ENCODE data around the gene SH3GL3.

SH3GL3 gene

DNA sequence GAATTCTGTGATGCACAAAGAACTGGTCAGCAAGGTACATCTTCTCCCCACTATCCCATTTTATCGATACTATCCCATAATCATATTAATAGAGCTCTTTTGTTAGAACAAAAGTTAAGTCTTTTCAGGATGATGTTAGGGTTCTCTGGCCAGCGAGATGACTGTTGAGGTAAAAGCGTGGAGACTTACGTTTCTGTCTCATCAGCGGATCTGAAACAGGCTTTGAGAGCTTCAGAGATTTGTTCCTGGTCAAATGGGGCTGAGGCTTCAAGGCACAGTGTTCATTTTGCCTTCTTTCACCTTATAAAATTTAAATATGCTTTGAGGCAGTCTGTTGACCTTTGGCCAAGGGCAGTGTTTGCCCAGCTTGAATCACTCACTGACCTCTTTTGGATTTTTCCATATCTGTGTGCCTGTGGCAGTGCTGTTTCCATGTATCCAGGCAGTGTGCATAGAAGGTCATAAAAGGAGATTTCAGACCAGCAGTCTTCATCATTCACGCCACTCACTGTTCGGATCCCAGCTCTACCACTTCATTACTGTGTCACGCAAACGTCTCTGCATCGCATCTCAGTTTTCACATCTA lies 209.9 kb downstream of the SH3GL3 start:
- no peak overlapping the region for H3K4me3 ChIP-seq (replicated peaks in 1 of 2; ENCODE audit: low read depth in 2 of 2, low read length in 2 of 2)
- TF ChIP-seq, protein P1, sequence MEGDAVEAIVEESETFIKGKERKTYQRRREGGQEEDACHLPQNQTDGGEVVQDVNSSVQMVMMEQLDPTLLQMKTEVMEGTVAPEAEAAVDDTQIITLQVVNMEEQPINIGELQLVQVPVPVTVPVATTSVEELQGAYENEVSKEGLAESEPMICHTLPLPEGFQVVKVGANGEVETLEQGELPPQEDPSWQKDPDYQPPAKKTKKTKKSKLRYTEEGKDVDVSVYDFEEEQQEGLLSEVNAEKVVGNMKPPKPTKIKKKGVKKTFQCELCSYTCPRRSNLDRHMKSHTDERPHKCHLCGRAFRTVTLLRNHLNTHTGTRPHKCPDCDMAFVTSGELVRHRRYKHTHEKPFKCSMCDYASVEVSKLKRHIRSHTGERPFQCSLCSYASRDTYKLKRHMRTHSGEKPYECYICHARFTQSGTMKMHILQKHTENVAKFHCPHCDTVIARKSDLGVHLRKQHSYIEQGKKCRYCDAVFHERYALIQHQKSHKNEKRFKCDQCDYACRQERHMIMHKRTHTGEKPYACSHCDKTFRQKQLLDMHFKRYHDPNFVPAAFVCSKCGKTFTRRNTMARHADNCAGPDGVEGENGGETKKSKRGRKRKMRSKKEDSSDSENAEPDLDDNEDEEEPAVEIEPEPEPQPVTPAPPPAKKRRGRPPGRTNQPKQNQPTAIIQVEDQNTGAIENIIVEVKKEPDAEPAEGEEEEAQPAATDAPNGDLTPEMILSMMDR (IDR thresholded peaks at IDR 0.05; ENCODE audit: low read depth, low read length), result no peak
- no peak for DNase-seq (ENCODE audit: low read depth in 2 of 2)

DNA sequence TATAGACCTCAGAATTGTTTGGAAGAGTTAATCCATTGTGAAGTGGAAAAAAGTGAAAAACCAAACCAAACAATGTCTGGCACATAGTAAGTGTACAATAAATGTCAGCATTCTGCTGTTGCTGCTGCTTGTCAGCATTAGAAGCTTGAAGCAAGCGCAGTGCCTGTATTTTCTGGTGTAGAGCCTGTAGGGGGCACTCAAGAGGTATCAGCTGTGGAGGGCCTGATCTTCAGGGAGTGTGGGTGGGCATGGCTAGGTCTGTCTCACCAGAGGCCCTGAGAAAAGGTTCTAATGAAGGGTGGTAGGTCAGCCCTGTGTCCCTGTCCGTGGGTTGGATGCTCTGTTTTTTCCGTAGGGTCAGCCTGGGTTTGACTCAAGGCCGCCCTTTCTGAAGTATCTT lies 210.4 kb downstream of the SH3GL3 start:
- TF ChIP-seq, protein P1 (IDR thresholded peaks at IDR 0.05; ENCODE audit: low read depth, low read length), result peak; percentile 25
- DNase-seq (ENCODE audit: low read depth in 2 of 2), result no peak
- H3K4me3 ChIP-seq (replicated peaks in 1 of 2; ENCODE audit: low read depth in 2 of 2, low read length in 2 of 2), result no peak overlapping the region

DNA sequence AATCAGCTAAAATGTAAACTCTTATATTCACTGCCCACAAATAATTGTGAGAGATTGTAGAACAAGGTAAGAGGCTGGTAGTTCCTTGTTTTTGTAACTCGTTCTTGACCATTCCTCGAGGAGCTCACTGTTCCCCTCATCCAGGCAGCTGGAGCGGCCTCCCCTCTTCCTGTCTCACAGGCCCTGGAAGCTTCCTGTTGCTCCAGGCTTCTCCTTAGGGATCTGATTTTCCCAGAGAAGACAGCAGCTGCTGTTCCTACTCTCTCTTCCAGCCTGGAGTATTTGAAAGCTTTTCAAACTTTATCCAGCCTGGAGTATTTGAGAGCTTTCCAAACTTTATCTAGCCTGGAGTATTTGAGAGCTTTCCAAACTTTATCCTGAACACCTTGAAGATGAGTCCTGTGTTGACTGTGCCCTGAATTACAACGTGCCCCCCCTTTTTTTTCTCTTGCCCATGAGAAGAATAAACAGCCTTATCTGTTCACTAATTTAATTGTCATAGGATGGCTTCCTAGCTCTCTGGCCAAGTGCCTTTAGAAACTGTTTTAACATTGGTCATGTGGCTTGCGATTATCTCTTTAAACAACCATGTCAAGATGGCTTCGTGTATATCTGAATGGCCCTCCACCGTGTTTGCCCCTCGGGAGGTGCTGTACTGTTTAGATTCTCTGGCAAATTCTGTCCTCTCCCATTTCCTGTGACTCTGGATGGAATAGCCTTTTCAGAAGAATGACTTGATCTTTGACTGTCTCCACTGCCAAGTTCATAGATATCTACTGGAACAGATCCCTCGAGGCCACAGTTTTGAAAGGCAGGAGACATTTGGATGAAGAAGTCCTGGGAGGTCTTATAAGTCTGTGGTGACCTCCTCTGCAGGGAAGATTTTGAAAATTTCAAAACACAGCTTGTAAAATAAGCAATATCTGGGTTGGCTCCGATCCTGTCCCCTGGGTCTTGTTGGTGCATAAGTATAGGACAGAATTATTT lies 211.6 kb downstream of the SH3GL3 start:
- DNase-seq (ENCODE audit: low read depth in 2 of 2), result no peak
- no peak overlapping the region for H3K4me3 ChIP-seq (replicated peaks in 1 of 2; ENCODE audit: low read depth in 2 of 2, low read length in 2 of 2)
- TF ChIP-seq, protein P1 (IDR thresholded peaks at IDR 0.05; ENCODE audit: low read depth, low read length), result no peak

DNA sequence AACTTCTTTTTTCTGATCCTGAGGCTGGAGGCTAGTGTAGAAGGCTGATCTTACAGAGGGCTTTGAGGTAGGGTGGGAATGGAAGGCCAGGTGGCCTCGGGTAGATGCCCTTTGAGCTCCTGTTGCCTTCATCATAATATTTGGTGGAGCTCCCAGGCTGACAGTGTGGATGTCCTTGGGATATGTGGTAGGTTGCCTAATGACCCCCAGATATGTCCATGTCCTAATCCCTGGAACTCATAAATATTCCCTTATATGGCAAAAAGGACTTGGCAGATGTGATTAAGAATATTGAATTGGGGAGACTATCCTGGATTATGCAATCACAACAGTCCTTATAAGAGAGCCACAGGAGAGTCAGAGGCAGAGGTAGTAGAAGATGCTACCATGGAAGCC lies 212.3 kb downstream of the SH3GL3 start:
- no peak overlapping the region for H3K4me3 ChIP-seq (replicated peaks in 1 of 2; ENCODE audit: low read depth in 2 of 2, low read length in 2 of 2)
- no peak for DNase-seq (ENCODE audit: low read depth in 2 of 2)
- TF ChIP-seq, protein P1 (IDR thresholded peaks at IDR 0.05; ENCODE audit: low read depth, low read length), result no peak

DNA sequence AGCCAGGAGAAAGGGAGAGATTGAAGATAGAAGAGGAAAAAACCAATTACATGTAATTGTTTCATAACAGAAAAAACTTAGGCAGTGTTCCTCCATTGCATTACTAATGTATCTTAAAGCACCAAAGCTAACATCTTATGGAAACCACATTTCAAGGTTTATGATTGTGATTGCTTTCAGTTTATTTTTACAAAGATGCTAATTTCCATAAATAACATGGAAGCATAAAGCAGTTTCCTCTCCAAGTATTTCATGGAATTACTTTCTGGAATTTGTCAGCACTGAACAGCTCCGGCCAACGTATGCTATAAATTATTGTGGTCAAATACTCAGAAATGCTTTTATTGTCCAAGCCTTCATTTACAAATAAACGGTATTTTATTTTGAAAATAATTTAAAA lies 218.3 kb downstream of the SH3GL3 start:
- TF ChIP-seq, protein P1 (IDR thresholded peaks at IDR 0.05; ENCODE audit: low read depth, low read length), result no peak
- no peak for DNase-seq (ENCODE audit: low read depth in 2 of 2)
- no peak overlapping the region for H3K4me3 ChIP-seq (replicated peaks in 1 of 2; ENCODE audit: low read depth in 2 of 2, low read length in 2 of 2)
